GM19328 (cell line): ENCODE results near the gene DDX49.
A peak's percentile ranks its signal among the peaks of the same experiment; 100 is the strongest.
"Not testable (repeated sequence)": the region's sequence is repeated elsewhere in the genome, so short reads cannot be mapped to it uniquely, and the experiment has no call there.

Source experiments
- ATAC-seq: cut with Tn5 transposase; IDR thresholded peaks from one replicate; pipeline ENCODE4 v1.9.1; 2021; ENCODE audit warnings: mild to moderate bottlenecking, moderate library complexity; ENCODE audit not compliant: unreplicated experiment

The DDX49 gene

GRCh38 chr19:18908917-18909619 is 10.4 kb upstream of the DDX49 start:
- ATAC-seq = no peak

GRCh38 chr19:18910010-18910409 is 9.5 kb upstream of the DDX49 start:
- ATAC-seq = no peak

DNA sequence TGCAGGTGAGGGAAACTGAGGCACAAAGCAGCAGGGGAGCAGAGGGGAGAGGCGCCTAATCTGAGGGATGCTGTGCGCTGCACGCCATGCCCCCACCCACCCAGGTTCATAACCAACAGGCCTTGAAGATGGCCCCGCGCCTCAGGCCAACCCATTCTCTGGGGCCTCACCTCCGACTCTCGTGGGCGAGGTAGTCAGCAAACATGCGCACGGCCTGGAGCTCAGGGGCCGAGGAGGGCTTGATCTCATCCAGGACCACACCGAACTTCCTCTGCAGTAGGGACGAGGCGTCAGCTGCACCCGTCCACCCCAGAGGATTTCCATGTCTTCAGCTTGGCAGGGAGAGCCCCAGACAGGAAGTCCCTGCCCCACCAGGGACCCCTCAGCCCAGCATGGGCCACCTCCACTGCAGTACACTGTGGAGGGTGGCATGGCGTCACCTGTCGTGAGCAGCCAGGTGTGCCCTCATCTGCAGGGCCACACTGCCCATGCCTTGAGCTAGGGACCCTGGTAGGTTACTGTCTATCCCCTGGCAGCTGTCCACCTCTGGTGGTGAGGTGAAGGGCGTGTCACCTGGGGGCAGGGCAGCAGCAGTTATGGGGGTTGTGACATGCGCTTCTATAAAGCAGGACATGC is 8.6 kb upstream of the DDX49 start:
- ATAC-seq = no peak

DNA sequence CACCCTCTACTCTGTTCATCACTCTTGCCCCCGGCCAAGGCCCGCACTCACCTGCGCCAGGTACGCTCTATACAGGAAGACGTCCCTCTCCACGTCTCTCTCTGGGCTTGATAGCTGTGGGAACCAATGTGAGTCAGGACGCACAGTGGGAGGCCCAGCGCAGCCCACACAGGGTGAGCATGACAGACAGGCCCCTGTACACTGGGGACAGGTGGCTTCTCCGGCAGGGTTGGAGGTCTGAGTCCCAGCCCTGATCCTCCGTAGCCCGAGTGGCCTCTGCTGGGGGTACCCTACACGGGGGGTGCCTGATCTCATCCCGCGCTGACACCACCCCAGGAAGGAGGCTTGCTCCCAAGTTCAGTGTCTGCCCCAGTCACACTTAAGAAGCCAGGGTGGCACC is 6.6 kb upstream of the DDX49 start:
- ATAC-seq = no peak

DNA sequence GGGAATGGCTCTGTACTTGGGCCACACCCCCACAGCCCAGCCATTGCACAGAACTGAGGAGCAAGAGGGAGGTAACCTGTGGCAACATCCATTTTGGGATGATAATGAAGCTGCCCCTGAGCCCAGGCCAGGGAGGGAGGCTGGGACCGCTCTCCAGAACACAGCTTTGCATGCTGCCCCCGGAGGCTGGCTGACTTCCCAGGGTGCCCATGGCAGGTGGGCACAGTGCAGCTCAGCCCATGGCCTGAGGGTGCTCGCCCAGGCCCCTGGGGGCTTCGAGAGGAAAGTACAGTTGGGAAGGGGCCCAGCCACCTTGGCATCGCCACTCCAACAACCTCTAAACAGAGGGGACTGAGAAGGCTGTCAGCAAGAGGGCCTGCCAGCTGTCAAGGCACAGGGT is 6.0 kb upstream of the DDX49 start:
- ATAC-seq = no peak

- no peak for ATAC-seq
Observed at GRCh38 chr19:18915639-18916038, 3.9 kb upstream of the DDX49 start.

DNA sequence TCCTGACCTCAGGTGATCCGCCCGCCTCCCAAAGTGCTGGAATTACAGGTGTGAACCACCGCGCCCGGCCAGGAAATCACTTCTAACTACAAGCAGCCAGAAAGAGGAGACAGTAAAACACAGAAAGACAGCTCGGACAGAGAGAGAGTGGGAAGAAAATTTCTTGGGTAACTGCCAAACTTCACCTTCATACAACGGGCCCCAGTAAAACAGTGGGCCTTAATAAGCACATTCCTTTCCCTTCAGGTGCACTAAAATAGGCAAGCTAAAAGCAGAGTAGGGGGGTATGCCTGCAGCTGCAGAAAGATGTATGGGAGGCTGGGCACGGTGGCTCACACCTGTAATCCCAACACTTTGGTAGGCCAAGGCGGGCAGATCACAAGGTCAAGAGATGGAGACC is 1.9 kb upstream of the DDX49 start:
- not testable (repeated sequence) for ATAC-seq

DNA sequence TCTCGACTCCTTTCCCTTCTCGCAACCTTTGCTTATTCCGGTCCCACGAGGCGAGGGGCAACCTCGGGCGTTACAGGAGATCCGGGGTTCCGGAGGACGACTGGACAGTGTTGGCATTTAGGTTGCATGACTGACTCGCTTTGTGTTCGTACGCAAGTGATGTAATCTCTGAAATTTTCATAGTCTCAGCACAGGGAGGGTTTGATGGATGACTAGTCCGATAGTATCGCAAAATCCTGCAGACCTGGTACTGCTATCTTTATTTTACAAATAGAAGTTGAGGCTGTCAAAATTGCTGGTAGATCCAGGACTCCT is 342 bp downstream of the DDX49 start:
- ATAC-seq = peak; percentile 5

GRCh38 chr19:18920400-18920799 is 885 bp downstream of the DDX49 start:
- ATAC-seq = no peak

DNA sequence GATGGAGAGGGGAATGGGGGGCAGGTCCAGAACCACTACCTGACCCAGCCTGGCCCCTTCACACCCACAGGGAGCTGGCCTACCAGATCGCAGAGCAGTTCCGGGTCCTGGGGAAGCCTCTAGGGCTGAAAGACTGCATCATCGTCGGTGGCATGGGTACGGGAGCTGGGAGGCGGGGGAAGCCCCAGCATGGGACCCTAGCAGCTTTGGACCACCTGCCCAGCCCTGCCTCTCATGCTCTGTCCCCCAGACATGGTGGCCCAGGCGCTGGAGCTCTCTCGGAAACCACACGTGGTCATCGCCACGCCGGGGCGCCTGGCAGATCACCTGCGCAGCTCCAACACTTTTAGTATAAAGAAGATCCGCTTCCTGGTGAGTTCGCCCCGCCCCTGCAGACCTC is 2.1 kb downstream of the DDX49 start:
- no peak for ATAC-seq

- ATAC-seq = no peak
Observed at GRCh38 chr19:18922228-18922985, 2.9 kb downstream of the DDX49 start.

DNA sequence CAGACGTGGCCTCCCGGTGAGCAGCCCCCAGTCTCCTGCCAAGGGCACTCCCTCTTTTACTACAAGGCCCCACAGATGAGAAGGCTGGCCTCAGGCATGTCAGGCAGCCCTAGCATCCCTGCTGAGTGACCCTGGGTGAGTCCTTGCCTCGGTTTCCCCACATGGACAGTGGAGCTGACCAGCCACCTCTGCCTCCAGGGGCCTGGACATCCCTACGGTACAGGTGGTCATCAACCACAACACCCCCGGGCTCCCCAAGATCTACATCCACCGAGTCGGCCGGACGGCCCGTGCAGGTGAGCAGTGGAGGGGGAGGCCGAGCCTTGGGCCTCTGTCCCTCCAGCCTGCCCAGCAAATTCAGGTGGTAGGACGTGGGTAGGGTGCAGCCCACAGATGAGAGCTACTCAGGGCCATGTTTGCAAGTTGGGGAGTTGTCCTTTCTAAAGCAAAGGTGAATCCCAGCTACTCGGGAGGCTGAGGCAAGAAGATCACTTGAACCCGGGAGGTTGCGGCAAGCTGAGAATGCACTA is 5.2 kb downstream of the DDX49 start:
- ATAC-seq = no peak

GRCh38 chr19:18928018-18928805 is 8.7 kb downstream of the DDX49 start:
- ATAC-seq = no peak

DNA sequence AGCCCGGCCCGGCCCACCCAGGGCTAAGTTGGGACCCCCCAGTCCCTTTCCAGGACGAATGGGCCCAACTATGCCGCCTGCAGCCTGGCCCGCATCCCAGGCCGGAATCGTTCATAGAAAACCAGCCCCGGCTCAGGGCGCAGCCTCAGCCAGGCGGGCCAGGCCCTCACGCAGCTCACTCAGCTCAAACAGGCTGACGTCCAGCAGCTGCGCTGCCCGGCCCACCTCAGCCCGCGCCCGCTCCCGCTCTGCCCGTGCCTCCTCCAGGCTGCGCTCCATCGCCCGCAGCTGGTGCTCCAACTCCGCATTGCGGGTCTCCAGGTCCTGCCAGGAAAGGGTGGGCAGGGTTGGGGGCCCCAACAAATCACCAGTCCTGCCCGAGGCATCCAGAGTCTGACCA is 9.8 kb downstream of the DDX49 start:
- no peak for ATAC-seq

- no peak for ATAC-seq
Observed at GRCh38 chr19:18931316-18932162, 12.0 kb downstream of the DDX49 start.

DNA sequence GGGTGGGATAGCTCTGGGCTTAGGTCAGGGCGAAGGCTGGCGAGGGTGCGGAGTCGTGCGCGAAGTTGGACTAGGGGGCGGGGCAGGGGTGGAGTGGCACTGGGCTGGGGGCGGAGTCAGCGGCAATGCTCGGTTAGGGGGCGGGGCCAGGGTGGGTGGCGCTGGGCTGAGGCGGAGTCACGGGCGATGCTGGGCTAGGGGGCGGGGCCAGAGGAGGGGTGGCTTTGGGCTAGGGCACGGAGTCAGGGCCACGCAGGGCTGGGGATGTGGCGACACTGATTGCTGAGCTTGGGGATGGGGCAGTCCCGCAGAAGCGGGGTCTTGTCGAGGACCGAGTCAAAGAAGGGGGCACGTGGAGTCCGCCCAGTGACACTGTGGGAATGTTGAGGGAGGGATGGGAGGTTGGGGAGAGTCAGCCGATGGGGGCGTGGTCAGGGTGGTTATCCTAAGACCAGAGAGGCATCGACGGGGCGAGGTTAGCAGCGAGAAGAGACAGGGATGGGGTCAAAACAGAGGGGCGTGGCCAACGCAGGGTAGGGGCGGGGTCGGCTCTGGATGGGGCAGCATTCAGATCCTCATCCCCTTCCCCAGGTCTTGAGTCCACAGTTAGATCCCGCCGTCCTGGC is 12.8 kb downstream of the DDX49 start:
- no peak for ATAC-seq

- ATAC-seq = no peak
Observed at GRCh38 chr19:18933297-18933696, 13.8 kb downstream of the DDX49 start.

- ATAC-seq = no peak
Observed at GRCh38 chr19:18939163-18939562, 19.6 kb downstream of the DDX49 start.

- no peak for ATAC-seq
Observed at GRCh38 chr19:18939922-18940768, 20.6 kb downstream of the DDX49 start.
